ENCODE data around the gene FBLN2. TPM values are rescaled to one million over a fixed set of nuclear protein-coding genes. Genes with fewer than 3 reads are reported as not detected.

The FBLN2 gene
- total and polyA plus RNA-seq, 7 donors, result 12.8 to 59.4 (median 24.9) TPM

DNA sequence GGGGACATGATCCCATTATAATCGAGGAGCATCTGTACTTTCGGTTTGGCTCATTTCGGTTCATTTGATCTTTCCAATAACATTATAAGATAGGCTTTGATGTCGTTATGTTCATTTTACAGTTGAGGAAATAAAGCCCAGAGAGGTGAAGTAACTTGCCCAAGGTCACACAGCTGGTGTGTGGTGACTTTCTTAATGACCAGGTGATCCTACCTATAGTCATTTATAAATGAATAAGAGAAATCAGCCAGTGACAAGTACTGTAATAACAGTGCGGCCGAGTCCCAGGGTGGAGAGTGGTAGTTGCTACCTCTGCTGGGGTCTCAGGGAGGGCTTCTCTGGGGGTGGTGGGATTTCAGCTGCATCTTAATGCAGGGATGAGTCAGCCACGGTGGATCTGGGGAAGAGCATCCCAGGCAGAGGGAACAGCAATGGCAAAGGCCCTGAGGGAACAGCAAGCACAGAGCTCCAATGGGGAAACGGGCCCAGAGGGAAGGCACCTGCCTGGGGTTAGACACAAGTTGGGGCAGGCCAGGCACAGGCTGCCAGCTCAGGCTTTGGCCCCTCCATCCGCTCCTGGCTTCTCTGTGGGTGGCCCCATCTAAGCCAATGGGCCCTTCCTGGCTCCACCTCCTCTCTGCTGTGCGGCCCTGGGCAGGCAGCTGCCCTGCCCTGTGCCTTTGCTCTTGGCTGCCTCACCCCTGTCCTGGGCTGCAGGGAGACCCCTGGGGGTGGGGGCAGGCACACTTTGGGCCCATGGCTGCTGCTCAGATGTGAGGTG lies 1.1 kb upstream of the FBLN2 start:
- Histone ChIP-seq H3K9me3 (no peaks in the 10 kb centered on the region), H3K4me1 (no peaks in the 10 kb centered on the region), H3K27me3 (ENCODE audit: insufficient read depth in 3 of 3, low read length in 2 of 3) (peaks cover 0 to 36% (median 7%) of the 10 kb centered on the region in 3 donors), H3K4me3 (no peak overlapping the region), H3K36me3 (ENCODE audit: insufficient read depth in 1 of 2, low read depth in 1 of 2) (no peaks in the 10 kb centered on the region), H3K27ac (no peak overlapping the region)
- no peak for ATAC-seq
- no peak for TF ChIP-seq CTCF (IDR thresholded peaks at IDR 0.05)
- peak in 1 of 2 donors; percentile 57 for DNase-seq
- 75 to 85% (median 78%) methylated on average over 9 to 10 of the region's 10 CpGs for WGBS, 3 donors
- intact Hi-C loops (cut with DNase I), result no loop called here

GRCh38 chr3:13549623-13550422 lies 898 bp downstream of the FBLN2 start:
- Histone ChIP-seq H3K27me3 (ENCODE audit: insufficient read depth in 3 of 3, low read length in 2 of 3) (peaks cover 0 to 36% (median 7%) of the 10 kb centered on the region in 3 donors), H3K9me3 (no peaks in the 10 kb centered on the region), H3K4me3 (peak overlapping the region; percentile 55), H3K4me1 (no peaks in the 10 kb centered on the region), H3K27ac (no peak overlapping the region), H3K36me3 (ENCODE audit: insufficient read depth in 1 of 2, low read depth in 1 of 2) (no peaks in the 10 kb centered on the region)
- ATAC-seq (peak in 2 of 4 donors; percentile 15 to 19), DNase-seq (peak in 1 of 2 donors; percentile 60)
- no peak for TF ChIP-seq CTCF (IDR thresholded peaks at IDR 0.05)
- WGBS, 3 donors, result 67 to 75% (median 72%) methylated on average over 17 to 18 of the region's 18 CpGs
- intact Hi-C loops (cut with DNase I), result no loop called here

- ATAC-seq, result no peak
- TF ChIP-seq CTCF (IDR thresholded peaks at IDR 0.05), result no peak
- intact Hi-C loops (cut with DNase I), result no loop called here
- WGBS, 3 donors, result 69 to 83% (median 78%) methylated on average over 2 of the region's 2 CpGs
- Histone ChIP-seq H3K9me3 (no peaks in the 10 kb centered on the region), H3K36me3 (ENCODE audit: insufficient read depth in 1 of 2, low read depth in 1 of 2) (no peaks in the 10 kb centered on the region), H3K4me1 (no peaks in the 10 kb centered on the region), H3K4me3 (peak overlapping the region; percentile 55), H3K27ac (no peak overlapping the region), H3K27me3 (ENCODE audit: insufficient read depth in 3 of 3, low read length in 2 of 3) (peaks cover 0 to 36% (median 7%) of the 10 kb centered on the region in 3 donors)
- no peak for DNase-seq
Observed at GRCh38 chr3:13550423-13550690, 1.4 kb downstream of the FBLN2 start.

- ATAC-seq, result no peak
- Histone ChIP-seq H3K4me3 (peak overlapping the region; percentile 55), H3K36me3 (ENCODE audit: insufficient read depth in 1 of 2, low read depth in 1 of 2) (no peaks in the 10 kb centered on the region), H3K9me3 (no peaks in the 10 kb centered on the region), H3K27me3 (ENCODE audit: insufficient read depth in 3 of 3, low read length in 2 of 3) (peaks cover 0 to 36% (median 7%) of the 10 kb centered on the region in 3 donors), H3K4me1 (no peaks in the 10 kb centered on the region), H3K27ac (no peak overlapping the region)
- DNase-seq, result peak in 1 of 2 donors; percentile 39
- TF ChIP-seq CTCF (IDR thresholded peaks at IDR 0.05), result no peak
- WGBS, 3 donors, result 72 to 81% (median 78%) methylated on average over 13 of the region's 13 CpGs
- intact Hi-C loops (cut with DNase I), result no loop called here
Observed at GRCh38 chr3:13550791-13551360, 2.0 kb downstream of the FBLN2 start.
